ENCODE data around the gene GAGE13. TPM values are rescaled to one million over a fixed set of nuclear protein-coding genes. Genes with fewer than 3 reads are reported as not detected.
"Not testable (repeated sequence)": the region's sequence is repeated elsewhere in the genome, so short reads cannot be mapped to it uniquely, and the experiment has no call there.

The GAGE13 gene
- total RNA-seq, 1 experiment from 2014 or later = not detected

DNA sequence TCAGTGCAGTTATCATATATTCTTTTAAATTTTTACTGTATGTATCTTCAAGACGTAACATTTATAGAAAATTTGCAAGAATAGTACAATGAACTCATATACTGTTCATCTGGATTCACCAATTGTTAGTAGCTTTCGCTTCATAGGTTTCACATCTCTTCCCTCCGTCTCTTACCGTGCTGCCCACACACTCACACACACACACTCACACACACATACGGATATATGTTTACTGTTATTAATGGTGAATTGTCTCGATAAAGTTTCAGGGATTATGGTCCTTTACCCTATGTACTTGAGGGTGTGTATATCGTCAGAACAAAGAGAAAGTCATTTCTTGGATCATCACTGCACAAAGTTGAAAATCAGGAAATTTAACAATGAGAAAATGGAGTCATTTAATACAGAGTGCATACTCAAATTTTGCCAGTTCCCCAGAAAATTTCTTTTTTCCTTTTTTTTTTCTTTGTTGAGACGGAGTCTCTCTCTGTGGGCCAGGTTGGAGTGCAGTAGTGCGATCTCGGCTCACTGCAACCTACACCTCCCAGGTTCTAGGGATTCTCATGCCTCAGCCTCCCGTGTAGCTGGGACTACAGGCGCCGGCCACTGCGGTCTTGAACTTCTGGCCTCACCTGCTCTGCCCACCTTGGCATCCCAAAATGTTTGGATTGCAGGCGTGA lies 13.3 kb downstream of the GAGE13 start:
- H3K9ac ChIP-seq (ENCODE audit: low read length); H3K27ac ChIP-seq (ENCODE audit: low read depth, low read length); H4K20me1 ChIP-seq (ENCODE audit: insufficient read depth); DNase-seq (ENCODE audit: low read depth, low spot score); ATAC-seq; intact Hi-C loops (cut with micrococcal nuclease); H3K36me3 ChIP-seq (ENCODE audit: control insufficient read depth in 1 of 2, insufficient read depth in 2 of 2, low read length in 2 of 2); BruUV-seq (replicated peaks); RAD21 ChIA-PET (ENCODE audit: low non-redundant PET in 1 of 2, low total read pairs in 2 of 2, uncharacterized antibody in 2 of 2, unreplicated experiment in 2 of 2); H2AFZ ChIP-seq (ENCODE audit: low read depth, low read length, poor library complexity, severe bottlenecking); H3K4me2 ChIP-seq (ENCODE audit: low read length); H3K4me1 ChIP-seq (ENCODE audit: control insufficient read depth in 1 of 2, insufficient read depth in 2 of 2, low read length in 2 of 2); POLR2A ChIA-PET; H3K79me2 ChIP-seq (ENCODE audit: insufficient read depth, low read length); H3K9me2 ChIP-seq (ENCODE audit: insufficient read depth); H3K27me3 ChIP-seq (ENCODE audit: insufficient read depth, low read length); H3K9me3 ChIP-seq (ENCODE audit: control insufficient read depth in 1 of 2, insufficient read depth in 1 of 2, low read depth in 1 of 2, low read length in 2 of 2); H3K4me3 ChIP-seq (replicated peaks in 1 of 2; ENCODE audit: low read depth in 1 of 2, low read length in 2 of 2); CTCF ChIA-PET: not testable (repeated sequence)

GRCh38 chrX:49345402-49345801 lies 14.0 kb downstream of the GAGE13 start:
- not testable (repeated sequence) for H3K79me2 ChIP-seq (ENCODE audit: insufficient read depth, low read length)

DNA sequence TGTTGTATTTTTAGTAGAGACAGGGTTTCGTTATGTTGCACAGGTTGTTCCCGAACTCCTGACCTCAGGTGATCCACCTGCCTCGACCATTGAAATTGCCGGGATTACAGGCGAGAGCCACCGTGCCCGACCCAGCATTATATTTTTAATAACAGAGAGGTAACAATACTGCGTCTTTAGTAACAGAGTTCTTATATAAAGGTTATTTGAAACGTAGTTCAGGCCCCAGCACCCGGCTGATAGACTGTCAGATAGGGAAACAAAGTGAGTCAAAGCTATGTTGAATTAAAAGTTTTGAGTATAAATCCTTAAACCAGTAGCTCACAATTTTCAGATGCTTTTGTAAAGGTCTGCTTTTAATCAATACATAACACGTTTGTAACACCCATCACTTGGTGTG lies 14.8 kb downstream of the GAGE13 start:
- H3K4me3 ChIP-seq (replicated peaks in 1 of 2; ENCODE audit: low read depth in 1 of 2, low read length in 2 of 2); CTCF ChIA-PET; H3K4me1 ChIP-seq (ENCODE audit: control insufficient read depth in 1 of 2, insufficient read depth in 2 of 2, low read length in 2 of 2); POLR2A ChIA-PET; H2AFZ ChIP-seq (ENCODE audit: low read depth, low read length, poor library complexity, severe bottlenecking); H3K9me3 ChIP-seq (ENCODE audit: control insufficient read depth in 1 of 2, insufficient read depth in 1 of 2, low read depth in 1 of 2, low read length in 2 of 2); BruUV-seq (replicated peaks); H3K9ac ChIP-seq (ENCODE audit: low read length); H3K9me2 ChIP-seq (ENCODE audit: insufficient read depth); H4K20me1 ChIP-seq (ENCODE audit: insufficient read depth); DNase-seq (ENCODE audit: low read depth, low spot score); H3K4me2 ChIP-seq (ENCODE audit: low read length); RAD21 ChIA-PET (ENCODE audit: low non-redundant PET in 1 of 2, low total read pairs in 2 of 2, uncharacterized antibody in 2 of 2, unreplicated experiment in 2 of 2); ATAC-seq; H3K79me2 ChIP-seq (ENCODE audit: insufficient read depth, low read length); H3K36me3 ChIP-seq (ENCODE audit: control insufficient read depth in 1 of 2, insufficient read depth in 2 of 2, low read length in 2 of 2); H3K27ac ChIP-seq (ENCODE audit: low read depth, low read length); intact Hi-C loops (cut with micrococcal nuclease); H3K27me3 ChIP-seq (ENCODE audit: insufficient read depth, low read length): not testable (repeated sequence)

More at GRCh38 chrX:49345402-49345801, 14.0 kb downstream of the GAGE13 start:
- H3K27me3 ChIP-seq (ENCODE audit: insufficient read depth, low read length); CTCF ChIA-PET; POLR2A ChIA-PET; H3K4me3 ChIP-seq (replicated peaks in 1 of 2; ENCODE audit: low read depth in 1 of 2, low read length in 2 of 2); H3K9me3 ChIP-seq (ENCODE audit: control insufficient read depth in 1 of 2, insufficient read depth in 1 of 2, low read depth in 1 of 2, low read length in 2 of 2); ATAC-seq; DNase-seq (ENCODE audit: low read depth, low spot score); H3K4me2 ChIP-seq (ENCODE audit: low read length); RAD21 ChIA-PET (ENCODE audit: low non-redundant PET in 1 of 2, low total read pairs in 2 of 2, uncharacterized antibody in 2 of 2, unreplicated experiment in 2 of 2); H2AFZ ChIP-seq (ENCODE audit: low read depth, low read length, poor library complexity, severe bottlenecking); H3K9ac ChIP-seq (ENCODE audit: low read length); BruUV-seq (replicated peaks); H4K20me1 ChIP-seq (ENCODE audit: insufficient read depth); H3K27ac ChIP-seq (ENCODE audit: low read depth, low read length); intact Hi-C loops (cut with micrococcal nuclease); H3K4me1 ChIP-seq (ENCODE audit: control insufficient read depth in 1 of 2, insufficient read depth in 2 of 2, low read length in 2 of 2); H3K36me3 ChIP-seq (ENCODE audit: control insufficient read depth in 1 of 2, insufficient read depth in 2 of 2, low read length in 2 of 2); H3K9me2 ChIP-seq (ENCODE audit: insufficient read depth): not testable (repeated sequence)

Other genes with a start within 250 kb of the GAGE13 start
- 21.7 TPM for gene GPKOW, start 207.8 kb upstream of the GAGE13 start, total RNA-seq (2021; ENCODE audit: unreplicated experiment)
- 2.6 TPM for gene MAGIX, start 168.8 kb upstream of the GAGE13 start, total RNA-seq (2021; ENCODE audit: unreplicated experiment)
- 207 TPM for gene PLP2, start 159.7 kb upstream of the GAGE13 start, total RNA-seq (2021; ENCODE audit: unreplicated experiment)
- 27.8 TPM for gene PRICKLE3, start 145.2 kb upstream of the GAGE13 start, total RNA-seq (2021; ENCODE audit: unreplicated experiment)
- gene SYP, start 131.4 kb upstream of the GAGE13 start, total RNA-seq (2021; ENCODE audit: unreplicated experiment) = 1.2 TPM
- not detected for gene CACNA1F, start 98.2 kb upstream of the GAGE13 start, total RNA-seq (2021; ENCODE audit: unreplicated experiment)
- gene CCDC22, start 96.1 kb upstream of the GAGE13 start, total RNA-seq (2021; ENCODE audit: unreplicated experiment) = 10.4 TPM
- 0.15 TPM for gene FOXP3, start 66.9 kb upstream of the GAGE13 start, total RNA-seq (2021; ENCODE audit: unreplicated experiment)
- 1.6 TPM for gene PPP1R3F, start 61.8 kb upstream of the GAGE13 start, total RNA-seq (2021; ENCODE audit: unreplicated experiment)
- not detected for gene GAGE10, start 27.9 kb upstream of the GAGE13 start, total RNA-seq (2021; ENCODE audit: unreplicated experiment)
- not detected for gene GAGE12J, start 9.5 kb upstream of the GAGE13 start, total RNA-seq (2021; ENCODE audit: unreplicated experiment)
- gene GAGE12C, start 200.6 kb downstream of the GAGE13 start, total RNA-seq (2021; ENCODE audit: unreplicated experiment) = not detected
- gene GAGE12D, start 210.2 kb downstream of the GAGE13 start, total RNA-seq (2021; ENCODE audit: unreplicated experiment) = not detected
- not detected for gene GAGE12E, start 219.7 kb downstream of the GAGE13 start, total RNA-seq (2021; ENCODE audit: unreplicated experiment)
- not detected for gene GAGE12F, start 229.3 kb downstream of the GAGE13 start, total RNA-seq (2021; ENCODE audit: unreplicated experiment)
- not detected for gene GAGE12G, start 238.8 kb downstream of the GAGE13 start, total RNA-seq (2021; ENCODE audit: unreplicated experiment)
- gene GAGE12H, start 248.4 kb downstream of the GAGE13 start, total RNA-seq (2021; ENCODE audit: unreplicated experiment) = not detected